ENCODE measurements around the gene PPP2R2C.

Gene PPP2R2C

DNA sequence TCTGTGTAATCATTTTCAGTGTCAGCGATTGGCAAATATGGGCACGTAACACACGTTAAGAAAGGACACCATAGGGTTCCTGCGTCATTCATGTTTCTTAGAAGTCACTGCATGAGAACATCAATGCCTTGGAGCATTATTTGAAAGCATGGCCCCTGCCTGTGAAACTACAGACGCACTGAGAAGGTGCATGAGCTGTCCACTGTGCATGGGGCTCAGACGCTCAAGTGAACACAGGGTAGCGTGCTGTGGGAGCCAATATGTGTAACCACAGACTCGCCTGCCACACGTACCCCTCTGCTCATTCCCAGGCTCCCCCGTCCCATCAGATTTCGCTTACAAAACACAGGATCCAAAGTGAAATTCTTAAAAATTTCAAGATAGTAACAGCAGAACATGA, 6.5 kb downstream of the PPP2R2C start:
- H3K9ac ChIP-seq (ENCODE audit: low read depth, low read length, poor library complexity, severe bottlenecking), result no peak overlapping the region
- no peaks in the 10 kb centered on the region for H3K9me3 ChIP-seq (ENCODE audit: insufficient read depth, low read depth, low read length)

DNA sequence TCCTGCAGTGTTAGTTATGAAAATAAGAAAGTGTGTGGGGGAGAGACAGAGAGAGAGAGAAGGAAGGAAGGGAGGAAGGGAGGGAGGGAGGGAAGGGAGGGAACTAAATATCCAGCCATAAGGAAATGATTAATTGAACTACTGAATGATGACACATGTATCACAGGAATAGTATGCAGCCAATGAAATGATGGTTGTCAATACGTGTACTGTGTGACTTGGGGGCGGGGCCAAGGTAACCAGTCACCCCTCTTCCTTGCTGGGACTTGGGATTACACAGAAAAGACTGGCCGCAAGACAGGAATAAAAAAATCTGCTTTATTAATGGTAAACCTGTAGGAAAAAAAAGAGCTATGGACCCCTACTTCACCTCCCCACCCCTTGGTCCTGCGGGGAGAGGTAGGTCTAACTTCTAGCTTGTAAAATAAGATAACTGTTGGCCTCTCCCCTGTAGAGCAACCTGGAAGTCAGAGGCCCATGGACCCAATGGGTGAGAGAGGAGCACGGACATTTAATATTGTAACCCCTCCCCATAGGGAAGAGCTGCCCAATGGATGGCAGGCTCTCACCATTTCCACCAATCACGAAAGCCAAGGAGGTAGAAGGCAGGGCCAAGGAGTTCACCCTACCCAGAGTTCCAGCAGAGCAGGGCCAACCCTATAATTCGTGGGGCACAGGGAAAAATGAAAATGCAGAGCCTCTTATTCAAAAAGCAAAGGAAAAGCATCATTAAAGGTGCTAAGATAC, 7.4 kb downstream of the PPP2R2C start:
- H3K9me2 ChIP-seq (replicated peaks; ENCODE audit: low read depth, low read length), result no peaks in the 10 kb centered on the region
- H3F3A ChIP-seq (ENCODE audit: low read depth), result no peaks in the 10 kb centered on the region
- no peaks in the 10 kb centered on the region for H3K9me3 ChIP-seq (ENCODE audit: insufficient read depth, low read depth, low read length)
- H3K27me3 ChIP-seq (ENCODE audit: insufficient read depth, low read length, poor library complexity, severe bottlenecking), result no peaks in the 10 kb centered on the region
- H3K79me2 ChIP-seq (ENCODE audit: insufficient read depth, low read length), result no peaks in the 10 kb centered on the region
- no peak overlapping the region for H3K4me3 ChIP-seq (ENCODE audit: low read length, poor library complexity, severe bottlenecking)
- TF ChIP-seq, protein P1, sequence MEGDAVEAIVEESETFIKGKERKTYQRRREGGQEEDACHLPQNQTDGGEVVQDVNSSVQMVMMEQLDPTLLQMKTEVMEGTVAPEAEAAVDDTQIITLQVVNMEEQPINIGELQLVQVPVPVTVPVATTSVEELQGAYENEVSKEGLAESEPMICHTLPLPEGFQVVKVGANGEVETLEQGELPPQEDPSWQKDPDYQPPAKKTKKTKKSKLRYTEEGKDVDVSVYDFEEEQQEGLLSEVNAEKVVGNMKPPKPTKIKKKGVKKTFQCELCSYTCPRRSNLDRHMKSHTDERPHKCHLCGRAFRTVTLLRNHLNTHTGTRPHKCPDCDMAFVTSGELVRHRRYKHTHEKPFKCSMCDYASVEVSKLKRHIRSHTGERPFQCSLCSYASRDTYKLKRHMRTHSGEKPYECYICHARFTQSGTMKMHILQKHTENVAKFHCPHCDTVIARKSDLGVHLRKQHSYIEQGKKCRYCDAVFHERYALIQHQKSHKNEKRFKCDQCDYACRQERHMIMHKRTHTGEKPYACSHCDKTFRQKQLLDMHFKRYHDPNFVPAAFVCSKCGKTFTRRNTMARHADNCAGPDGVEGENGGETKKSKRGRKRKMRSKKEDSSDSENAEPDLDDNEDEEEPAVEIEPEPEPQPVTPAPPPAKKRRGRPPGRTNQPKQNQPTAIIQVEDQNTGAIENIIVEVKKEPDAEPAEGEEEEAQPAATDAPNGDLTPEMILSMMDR (conservative IDR thresholded peaks at IDR 0.05; ENCODE audit: low read length), result no peak
- no peak for TF ChIP-seq EZH2phosphoT487 (IDR thresholded peaks at IDR 0.05; ENCODE audit: borderline replicate concordance)
- no peaks in the 10 kb centered on the region for H4K20me1 ChIP-seq (ENCODE audit: insufficient read depth, low read length, poor library complexity, severe bottlenecking)
- H3K36me3 ChIP-seq (ENCODE audit: insufficient read depth, low read length), result no peaks in the 10 kb centered on the region
- H2AFZ ChIP-seq (ENCODE audit: low read length), result no peak overlapping the region
- no peak overlapping the region for H3K4me2 ChIP-seq (ENCODE audit: low read depth, low read length, poor library complexity, severe bottlenecking)
- no peak overlapping the region for H3K9ac ChIP-seq (ENCODE audit: low read depth, low read length, poor library complexity, severe bottlenecking)
- no peaks in the 10 kb centered on the region for H3K4me1 ChIP-seq (ENCODE audit: insufficient read depth, low read length, poor library complexity, severe bottlenecking)

More for the DNA sequence above, 6.5 kb downstream of the PPP2R2C start:
- no peaks in the 10 kb centered on the region for H3K79me2 ChIP-seq (ENCODE audit: insufficient read depth, low read length)
- H3F3A ChIP-seq (ENCODE audit: low read depth), result no peaks in the 10 kb centered on the region
- no peak for TF ChIP-seq EZH2phosphoT487 (IDR thresholded peaks at IDR 0.05; ENCODE audit: borderline replicate concordance)
- TF ChIP-seq, protein P1 (conservative IDR thresholded peaks at IDR 0.05; ENCODE audit: low read length), result no peak
- H3K27me3 ChIP-seq (ENCODE audit: insufficient read depth, low read length, poor library complexity, severe bottlenecking), result no peaks in the 10 kb centered on the region
- no peaks in the 10 kb centered on the region for H4K20me1 ChIP-seq (ENCODE audit: insufficient read depth, low read length, poor library complexity, severe bottlenecking)
- H3K4me2 ChIP-seq (ENCODE audit: low read depth, low read length, poor library complexity, severe bottlenecking), result no peak overlapping the region
- no peaks in the 10 kb centered on the region for H3K4me1 ChIP-seq (ENCODE audit: insufficient read depth, low read length, poor library complexity, severe bottlenecking)
- no peaks in the 10 kb centered on the region for H3K9me2 ChIP-seq (replicated peaks; ENCODE audit: low read depth, low read length)
- H2AFZ ChIP-seq (ENCODE audit: low read length), result no peak overlapping the region
- H3K36me3 ChIP-seq (ENCODE audit: insufficient read depth, low read length), result no peaks in the 10 kb centered on the region
- no peak overlapping the region for H3K4me3 ChIP-seq (ENCODE audit: low read length, poor library complexity, severe bottlenecking)

DNA sequence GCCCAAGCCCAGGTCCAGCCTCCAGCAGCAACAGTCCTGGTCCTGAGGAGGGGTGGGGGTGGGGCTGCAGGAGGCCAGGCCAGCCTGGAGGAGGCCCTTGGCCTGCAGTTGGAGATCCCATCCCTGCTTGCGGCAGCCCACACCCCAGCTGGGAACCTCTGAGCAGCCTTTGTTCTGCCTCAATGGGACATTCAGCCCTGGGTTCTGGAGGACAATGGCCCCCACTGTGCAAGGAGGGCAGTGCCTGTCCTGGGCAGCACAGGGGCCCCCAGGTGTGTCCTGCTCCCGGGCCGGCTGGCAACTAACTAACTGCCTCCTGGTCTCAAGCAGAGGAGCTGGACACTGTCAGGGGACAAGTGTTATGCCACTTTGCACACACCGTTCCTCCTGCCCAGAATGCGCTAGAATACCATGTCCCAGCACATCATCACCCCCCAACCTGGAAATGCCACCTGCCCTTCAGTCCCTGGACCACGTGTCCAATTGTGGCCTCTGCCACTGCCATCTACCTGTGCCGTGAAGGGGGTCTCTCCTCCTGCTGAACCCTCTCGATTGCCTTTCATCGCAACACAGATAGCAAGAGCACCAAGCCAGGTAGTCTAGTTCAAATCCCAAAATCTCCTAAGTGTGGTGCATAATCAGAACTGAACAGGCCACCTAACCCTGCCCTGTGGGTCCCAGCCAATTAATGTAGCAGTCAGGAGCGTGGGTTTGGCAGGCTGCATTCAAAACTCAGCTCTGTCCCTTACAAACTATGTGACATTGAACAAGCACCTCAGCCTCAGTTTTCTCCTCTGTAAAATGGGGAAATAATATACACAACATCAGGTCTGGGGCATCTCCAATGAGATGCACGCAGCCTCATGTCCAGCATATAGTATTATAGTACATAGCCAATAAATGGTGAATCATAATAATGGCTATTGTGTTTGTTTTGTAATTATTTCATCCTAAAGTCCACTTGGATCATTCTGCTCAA, 8.8 kb downstream of the PPP2R2C start:
- no peak overlapping the region for H3K4me3 ChIP-seq (ENCODE audit: low read length, poor library complexity, severe bottlenecking)
- no peak overlapping the region for H2AFZ ChIP-seq (ENCODE audit: low read length)

More for the DNA sequence above, 8.8 kb downstream of the PPP2R2C start:
- Histone ChIP-seq H3K36me3 (ENCODE audit: insufficient read depth, low read length) (no peaks in the 10 kb centered on the region), H3K27me3 (ENCODE audit: insufficient read depth, low read length, poor library complexity, severe bottlenecking) (no peaks in the 10 kb centered on the region), H3K9me3 (ENCODE audit: insufficient read depth, low read depth, low read length) (no peaks in the 10 kb centered on the region), H3K79me2 (ENCODE audit: insufficient read depth, low read length) (no peaks in the 10 kb centered on the region), H3K4me1 (ENCODE audit: insufficient read depth, low read length, poor library complexity, severe bottlenecking) (no peaks in the 10 kb centered on the region), H3K4me2 (ENCODE audit: low read depth, low read length, poor library complexity, severe bottlenecking) (no peak overlapping the region), H4K20me1 (ENCODE audit: insufficient read depth, low read length, poor library complexity, severe bottlenecking) (no peaks in the 10 kb centered on the region), H3F3A (ENCODE audit: low read depth) (no peaks in the 10 kb centered on the region), H3K9ac (ENCODE audit: low read depth, low read length, poor library complexity, severe bottlenecking) (no peak overlapping the region), H3K9me2 (replicated peaks; ENCODE audit: low read depth, low read length) (no peaks in the 10 kb centered on the region)
- TF ChIP-seq, protein P1 (conservative IDR thresholded peaks at IDR 0.05; ENCODE audit: low read length), result no peak
- no peak for TF ChIP-seq EZH2phosphoT487 (IDR thresholded peaks at IDR 0.05; ENCODE audit: borderline replicate concordance)
